Thoracic aorta (tissue), 2 donors: ENCODE data around the gene REPS2. TPM values are rescaled to one million over a fixed set of nuclear protein-coding genes. Genes with fewer than 3 reads are reported as not detected.

Experiments used
- ATAC-seq: fragments of 150-250 bp; one replicate; pipeline ENCODE4 v1.8.0; 2017; ENCODE audit warnings: low read depth; ENCODE audit not compliant: insufficient number of reproducible peaks, low FRiP score
- DNase-seq: peaks from one replicate; pipeline ENCODE4 v3.0.0-alpha.2; 2020; ENCODE audit warnings: low spot score
- H3K27ac ChIP-seq, 2 donors: fragments of 200-600 bp; sonication (generic); 1 replicate in 1 of 2; 2 replicates in 1 of 2; pipeline ENCODE4 v1.5.1; 2016; ENCODE audit warnings: mild to moderate bottlenecking in 2 of 2, moderate library complexity in 2 of 2
- H3K27me3 ChIP-seq: fragments of 200-600 bp; sonication (generic); replicated peaks from 2 replicates; pipeline ENCODE4 v1.6.0; 2016; ENCODE audit warnings: mild to moderate bottlenecking; ENCODE audit not compliant: insufficient read depth
- H3K36me3 ChIP-seq: fragments of 200-600 bp; sonication (generic); one replicate; pipeline ENCODE4 v1.5.1; 2016
- H3K4me1 ChIP-seq, 2 donors: fragments of 200-600 bp; sonication (generic); 1 replicate in 1 of 2; 2 replicates in 1 of 2; pipeline versions ENCODE4 v1.5.1 to v1.6.0; 2016; ENCODE audit warnings: low read depth in 2 of 2, mild to moderate bottlenecking in 1 of 2; ENCODE audit not compliant: control insufficient read depth in 1 of 2
- H3K4me3 ChIP-seq: fragments of 200-600 bp; sonication (generic); 2 replicates; pipeline ENCODE4 v1.5.1; 2016; ENCODE audit warnings: mild to moderate bottlenecking
- H3K9me3 ChIP-seq: fragments of 200-600 bp; sonication (generic); 2 replicates; pipeline ENCODE4 v1.5.1; 2016
- CTCF ChIP-seq: fragments of 200-600 bp; sonication (generic); IDR thresholded peaks from one replicate; pipeline ENCODE4 v1.5.1; 2019; ENCODE audit warnings: antibody characterized with exemption
- total RNA-seq, 2 donors: library from RNA; depleted of rRNA; stranded (reverse); fragments of >200 nt; gene quantifications; one replicate each; pipeline versions ENCODE4 v1.1.0 to v1.2.3, GENCODE V29; 2016

Gene REPS2
- total RNA-seq, 2 donors from 2014 or later = 4.9 to 22.9 TPM

- Histone ChIP-seq H3K4me3 (no peak overlapping the region), H3K27me3 (no peaks in the 10 kb centered on the region), H3K27ac (no peak overlapping the region), H3K36me3 (no peaks in the 10 kb centered on the region), H3K4me1 (no peaks in the 10 kb centered on the region), H3K9me3 (no peaks in the 10 kb centered on the region)
- ATAC-seq (no peak), DNase-seq (no peak)
- no peak for TF ChIP-seq CTCF
Observed at GRCh38 chrX:17120816-17121215, 174.4 kb downstream of the REPS2 start.

GRCh38 chrX:17154001-17154400, 207.5 kb downstream of the REPS2 start:
- no peak overlapping the region for H3K4me3 ChIP-seq
- ATAC-seq (no peak), DNase-seq (no peak)
- no peaks in the 10 kb centered on the region for H3K36me3 ChIP-seq
- no peaks in the 10 kb centered on the region for H3K27me3 ChIP-seq
- TF ChIP-seq CTCF = no peak
- H3K9me3 ChIP-seq = no peaks in the 10 kb centered on the region
- no peak overlapping the region for H3K27ac ChIP-seq
- H3K4me1 ChIP-seq = no peaks in the 10 kb centered on the region

- ATAC-seq = no peak
- TF ChIP-seq CTCF = no peak
- no peaks in the 10 kb centered on the region for H3K36me3 ChIP-seq
- no peak overlapping the region for H3K27ac ChIP-seq
- H3K9me3 ChIP-seq = no peaks in the 10 kb centered on the region
- H3K4me3 ChIP-seq = no peak overlapping the region
- H3K4me1 ChIP-seq = no peaks in the 10 kb centered on the region
- DNase-seq = no peak
- H3K27me3 ChIP-seq = no peaks in the 10 kb centered on the region
Observed at GRCh38 chrX:17160975-17161374, 214.5 kb downstream of the REPS2 start.

GRCh38 chrX:17161991-17162390, 215.5 kb downstream of the REPS2 start:
- Histone ChIP-seq H3K4me1 (no peaks in the 10 kb centered on the region), H3K27me3 (no peaks in the 10 kb centered on the region), H3K27ac (no peak overlapping the region), H3K36me3 (no peaks in the 10 kb centered on the region), H3K4me3 (no peak overlapping the region), H3K9me3 (no peaks in the 10 kb centered on the region)
- TF ChIP-seq CTCF = no peak
- ATAC-seq (no peak), DNase-seq (no peak)

GRCh38 chrX:17164079-17164478, 217.6 kb downstream of the REPS2 start:
- H3K9me3 ChIP-seq = no peaks in the 10 kb centered on the region
- DNase-seq = no peak
- no peaks in the 10 kb centered on the region for H3K4me1 ChIP-seq

More at GRCh38 chrX:17164079-17164478, 217.6 kb downstream of the REPS2 start:
- H3K27me3 ChIP-seq = no peaks in the 10 kb centered on the region
- H3K4me3 ChIP-seq = no peak overlapping the region
- ATAC-seq = no peak
- no peak overlapping the region for H3K27ac ChIP-seq
- TF ChIP-seq CTCF = no peak
- H3K36me3 ChIP-seq = no peaks in the 10 kb centered on the region
